Astrocyte (in vitro differentiated cells and primary cell): ENCODE results near the gene OTUB1. TPM values are rescaled to one million over a fixed set of nuclear protein-coding genes. Genes with fewer than 3 reads are reported as not detected.

ENCODE experiments used
- DNase-seq: peaks from one replicate; pipeline ENCODE4 v3.0.0-alpha.2; 2010; ENCODE audit warnings: low read depth
- FAIRE-seq: peaks from 2 replicates; lab custom pipeline; 2011; peaks lifted over from hg19 to GRCh38; lab: Jason Lieb, UNC
- H2AFZ ChIP-seq: 2 replicates; pipeline ENCODE4 v1.6.0; 2012; ENCODE audit warnings: low read depth, low read length, inconsistent platforms
- H3K27ac ChIP-seq: 2 replicates; pipeline ENCODE4 v1.5.1; 2011; ENCODE audit warnings: low read depth, low read length, inconsistent platforms
- H3K27me3 ChIP-seq: 2 replicates; pipeline ENCODE4 v1.6.0; 2011; ENCODE audit warnings: low read length, inconsistent platforms; ENCODE audit not compliant: insufficient read depth
- H3K36me3 ChIP-seq: 2 replicates; pipeline ENCODE4 v1.5.1; 2011; ENCODE audit warnings: low read length, inconsistent platforms; ENCODE audit not compliant: insufficient read depth
- H3K4me1 ChIP-seq: 2 replicates; pipeline ENCODE4 v1.5.1; 2011; ENCODE audit warnings: low read length, inconsistent platforms; ENCODE audit not compliant: insufficient read depth
- H3K4me2 ChIP-seq: 2 replicates; pipeline ENCODE4 v1.6.0; 2012; ENCODE audit warnings: low read length, inconsistent platforms
- H3K4me3 ChIP-seq: 2 replicates; pipeline ENCODE4 v1.5.1; 2011; ENCODE audit warnings: low read depth, mild to moderate bottlenecking, low read length, inconsistent platforms; ENCODE audit not compliant: insufficient read depth
- H3K79me2 ChIP-seq: 2 replicates; pipeline ENCODE4 v1.6.0; 2012; ENCODE audit warnings: mild to moderate bottlenecking, low read length, inconsistent platforms; ENCODE audit not compliant: insufficient read depth
- H3K9ac ChIP-seq: 2 replicates; pipeline ENCODE4 v1.6.0; 2012; ENCODE audit warnings: mild to moderate bottlenecking, low read length, inconsistent platforms
- H3K9me3 ChIP-seq: 2 replicates; pipeline ENCODE4 v1.5.1; 2012; ENCODE audit warnings: low read depth, mild to moderate bottlenecking, low read length, inconsistent platforms; ENCODE audit not compliant: insufficient read depth
- H4K20me1 ChIP-seq: 2 replicates; pipeline ENCODE4 v1.6.0; 2012; ENCODE audit warnings: low read length, inconsistent platforms; ENCODE audit not compliant: insufficient read depth
- H3K27ac Mint-ChIP-seq: one replicate; pipeline ENCODE4 v1.8.0; 2021; ENCODE audit warnings: mild to moderate bottlenecking, mixed read lengths; ENCODE audit not compliant: unreplicated experiment
- H3K27me3 Mint-ChIP-seq: one replicate; pipeline ENCODE4 v1.8.0; 2021; ENCODE audit warnings: low read depth, mixed read lengths; ENCODE audit not compliant: unreplicated experiment
- H3K36me3 Mint-ChIP-seq: one replicate; pipeline ENCODE4 v1.8.0; 2021; ENCODE audit warnings: low read depth, mixed read lengths; ENCODE audit not compliant: unreplicated experiment
- H3K4me1 Mint-ChIP-seq: one replicate; pipeline ENCODE4 v1.8.0; 2021; ENCODE audit warnings: low read depth, mixed read lengths; ENCODE audit not compliant: unreplicated experiment
- H3K4me3 Mint-ChIP-seq: one replicate; pipeline ENCODE4 v1.8.0; 2021; ENCODE audit warnings: mild to moderate bottlenecking, moderate library complexity, mixed read lengths; ENCODE audit not compliant: unreplicated experiment
- H3K9me3 Mint-ChIP-seq: one replicate; pipeline ENCODE4 v1.8.0; 2021; ENCODE audit warnings: mild to moderate bottlenecking, mixed read lengths; ENCODE audit not compliant: unreplicated experiment
- EZH2 ChIP-seq: IDR thresholded peaks from 2 replicates; pipeline ENCODE4 v1.6.1; 2012; ENCODE audit warnings: mild to moderate bottlenecking, low read length, inconsistent platforms; ENCODE audit not compliant: insufficient read depth
- total RNA-seq: library from RNA; stranded (reverse); gene quantifications from 2 replicates; pipeline ENCODE4 v1.2.1, GENCODE V29; 2021
- TF ChIP-seq, protein P1 (sequence below): IDR thresholded peaks from 2 replicates; pipeline ENCODE4 v1.5.1; 2011; ENCODE audit warnings: low read depth, mild to moderate bottlenecking, inconsistent platforms, low read length, moderate library complexity; ENCODE audit not compliant: insufficient read depth

Gene OTUB1
- total RNA-seq, 1 donor from 2014 or later: 78.5 TPM

DNA sequence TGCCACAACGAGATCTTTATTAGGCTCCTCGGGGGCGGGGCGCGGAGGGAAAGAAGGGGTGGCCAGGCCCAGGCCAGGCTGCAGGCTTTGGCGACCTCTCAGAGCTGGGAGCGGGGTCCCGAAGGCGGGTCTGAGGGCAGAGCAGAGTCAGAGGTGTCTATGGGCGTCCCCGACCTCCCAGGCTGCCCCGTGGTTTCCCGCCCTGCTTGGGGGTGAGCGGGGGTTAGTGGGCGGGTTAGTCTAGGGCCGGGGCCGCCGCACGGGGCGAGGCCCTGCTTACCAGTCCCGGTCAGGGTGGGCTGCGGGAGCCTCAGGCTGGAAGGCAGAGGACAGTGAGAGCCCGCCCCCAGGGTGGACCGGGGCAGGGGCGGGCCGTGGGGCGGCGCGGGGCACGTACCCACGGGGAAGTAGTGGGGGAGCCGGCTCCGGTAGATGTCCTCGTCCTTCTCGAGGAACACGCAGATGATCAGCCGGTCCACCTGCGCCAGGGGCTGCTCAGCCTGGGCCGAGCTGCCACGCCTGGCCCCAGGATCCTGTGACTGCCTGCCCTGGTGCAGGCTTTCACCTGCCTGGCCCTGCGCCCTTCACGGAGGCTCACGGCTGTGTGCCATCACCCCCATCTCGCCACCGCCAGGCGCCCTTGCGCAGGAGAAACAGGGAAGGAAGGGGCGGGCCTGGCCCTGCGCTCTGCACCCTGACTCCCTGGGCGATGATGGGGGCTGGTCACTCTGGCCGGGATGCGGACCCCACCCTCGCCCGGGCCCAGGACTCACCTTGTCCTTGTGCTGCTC lies 12.5 kb downstream of the OTUB1 start:
- Histone ChIP-seq H4K20me1 (peaks cover 74% of the 10 kb centered on the region), H3K27me3 (no peaks in the 10 kb centered on the region), H3K4me3 (no peak overlapping the region), H3K79me2 (no peaks in the 10 kb centered on the region), H3K4me1 (peaks cover 10% of the 10 kb centered on the region), H3K27ac (no peak overlapping the region), H3K9me3 (no peaks in the 10 kb centered on the region), H3K36me3 (peaks cover 2% of the 10 kb centered on the region), H2AFZ (no peak overlapping the region), H3K9ac (no peak overlapping the region), H3K4me2 (peak overlapping the region; percentile 76)
- Mint-ChIP-seq H3K36me3 (no peaks in the 10 kb centered on the region), H3K4me3 (no peak overlapping the region), H3K9me3 (no peaks in the 10 kb centered on the region), H3K4me1 (no peaks in the 10 kb centered on the region), H3K27me3 (peaks cover 17% of the 10 kb centered on the region), H3K27ac (no peak overlapping the region)
- DNase-seq: no peak
- TF ChIP-seq, protein P1, sequence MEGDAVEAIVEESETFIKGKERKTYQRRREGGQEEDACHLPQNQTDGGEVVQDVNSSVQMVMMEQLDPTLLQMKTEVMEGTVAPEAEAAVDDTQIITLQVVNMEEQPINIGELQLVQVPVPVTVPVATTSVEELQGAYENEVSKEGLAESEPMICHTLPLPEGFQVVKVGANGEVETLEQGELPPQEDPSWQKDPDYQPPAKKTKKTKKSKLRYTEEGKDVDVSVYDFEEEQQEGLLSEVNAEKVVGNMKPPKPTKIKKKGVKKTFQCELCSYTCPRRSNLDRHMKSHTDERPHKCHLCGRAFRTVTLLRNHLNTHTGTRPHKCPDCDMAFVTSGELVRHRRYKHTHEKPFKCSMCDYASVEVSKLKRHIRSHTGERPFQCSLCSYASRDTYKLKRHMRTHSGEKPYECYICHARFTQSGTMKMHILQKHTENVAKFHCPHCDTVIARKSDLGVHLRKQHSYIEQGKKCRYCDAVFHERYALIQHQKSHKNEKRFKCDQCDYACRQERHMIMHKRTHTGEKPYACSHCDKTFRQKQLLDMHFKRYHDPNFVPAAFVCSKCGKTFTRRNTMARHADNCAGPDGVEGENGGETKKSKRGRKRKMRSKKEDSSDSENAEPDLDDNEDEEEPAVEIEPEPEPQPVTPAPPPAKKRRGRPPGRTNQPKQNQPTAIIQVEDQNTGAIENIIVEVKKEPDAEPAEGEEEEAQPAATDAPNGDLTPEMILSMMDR: no peak
- no peak for TF ChIP-seq EZH2
- FAIRE-seq: no peak

DNA sequence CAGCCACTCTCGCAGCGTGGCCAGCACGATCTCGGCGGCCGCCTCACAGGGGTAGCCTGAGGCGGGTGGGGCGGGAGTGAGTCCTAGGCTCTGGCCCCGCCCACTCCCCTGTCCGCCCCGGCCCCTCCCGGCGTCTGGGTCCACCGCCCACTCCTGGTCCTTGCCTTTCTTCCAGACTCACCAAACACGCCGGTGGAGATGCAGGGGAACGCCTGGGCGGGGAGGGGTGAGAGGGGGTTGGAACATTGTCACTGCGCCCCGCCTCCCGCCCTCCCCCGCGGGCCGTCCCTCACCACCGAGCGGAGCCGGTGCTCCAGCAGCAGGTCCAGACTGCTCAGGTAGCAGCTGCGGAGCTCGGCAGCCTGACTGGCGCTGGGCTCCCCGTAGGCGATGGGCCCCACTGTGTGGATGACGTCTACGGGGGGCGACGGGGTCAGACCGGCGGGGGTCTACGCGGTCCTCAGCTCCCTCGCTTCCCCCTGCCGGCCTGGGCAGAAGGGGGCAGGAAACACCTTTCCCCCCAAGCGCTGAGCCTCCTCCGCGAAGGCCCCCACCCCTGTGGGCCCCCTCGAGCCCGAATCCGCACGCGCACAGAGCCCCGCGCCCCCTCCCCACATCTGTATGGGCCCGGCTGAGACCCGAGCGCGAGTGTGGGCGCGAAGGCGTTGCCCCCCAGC lies 13.2 kb downstream of the OTUB1 start:
- Histone ChIP-seq H3K4me2 (peak overlapping the region; percentile 76), H3K27me3 (no peaks in the 10 kb centered on the region), H3K9me3 (no peaks in the 10 kb centered on the region), H3K4me3 (no peak overlapping the region), H3K4me1 (peaks cover 10% of the 10 kb centered on the region), H3K27ac (no peak overlapping the region), H2AFZ (no peak overlapping the region), H3K36me3 (peaks cover under 1% of the 10 kb centered on the region), H3K9ac (no peak overlapping the region), H4K20me1 (peaks cover 74% of the 10 kb centered on the region), H3K79me2 (no peaks in the 10 kb centered on the region)
- FAIRE-seq: no peak
- Mint-ChIP-seq H3K4me3 (no peak overlapping the region), H3K36me3 (no peaks in the 10 kb centered on the region), H3K27ac (no peak overlapping the region), H3K9me3 (no peaks in the 10 kb centered on the region), H3K27me3 (peaks cover 19% of the 10 kb centered on the region), H3K4me1 (no peaks in the 10 kb centered on the region)
- TF ChIP-seq EZH2: no peak
- TF ChIP-seq, protein P1: no peak
- peak; percentile 42 for DNase-seq
